DOHH2 (cell line): ENCODE results near the gene DENND1A.

Experiments used
- H3F3A ChIP-seq: fragments of 200-600 bp; sonication (generic), shearing (Covaris generic); 2 replicates; pipeline ENCODE4 v1.6.0; 2016; ENCODE audit warnings: antibody characterized with exemption, mild to moderate bottlenecking; ENCODE audit not compliant: control insufficient read depth, insufficient read depth
- H3K27ac ChIP-seq: fragments of 200-600 bp; sonication (generic); 2 replicates; pipeline ENCODE4 v1.5.1; 2014; ENCODE audit warnings: low read depth, mild to moderate bottlenecking, low read length, moderate library complexity
- H3K27me3 ChIP-seq: fragments of 200-600 bp; sonication (generic); 2 replicates; pipeline ENCODE4 v1.6.1; 2014; ENCODE audit warnings: mild to moderate bottlenecking, low read length, mixed read lengths; ENCODE audit not compliant: control insufficient read depth
- H3K36me3 ChIP-seq: fragments of 200-600 bp; sonication (generic); 2 replicates; pipeline ENCODE4 v1.6.1; 2014; ENCODE audit warnings: mild to moderate bottlenecking, low read length, moderate library complexity, mixed read lengths; ENCODE audit not compliant: control insufficient read depth
- H3K4me1 ChIP-seq: fragments of 200-600 bp; sonication (generic); 2 replicates; pipeline ENCODE4 v1.6.1; 2014; ENCODE audit warnings: mild to moderate bottlenecking, low read length, mixed read lengths; ENCODE audit not compliant: control insufficient read depth
- H3K4me2 ChIP-seq: fragments of 200-600 bp; sonication (generic); 2 replicates; pipeline ENCODE4 v1.6.0; 2014; ENCODE audit warnings: mild to moderate bottlenecking, low read length, moderate library complexity
- H3K4me3 ChIP-seq: fragments of 200-600 bp; sonication (generic); 2 replicates; pipeline ENCODE4 v1.5.1; 2014; ENCODE audit warnings: mild to moderate bottlenecking, low read length, mixed read lengths
- H3K79me2 ChIP-seq: fragments of 200-600 bp; sonication (generic); 2 replicates; pipeline ENCODE4 v1.6.1; 2014; ENCODE audit warnings: mild to moderate bottlenecking, low read length, mixed read lengths; ENCODE audit not compliant: control insufficient read depth
- H3K9me2 ChIP-seq: fragments of 200-600 bp; sonication (generic); replicated peaks from 2 replicates; pipeline ENCODE4 v1.6.1; 2014; ENCODE audit warnings: mild to moderate bottlenecking, low read length, mixed read lengths; ENCODE audit not compliant: control insufficient read depth
- H3K9me3 ChIP-seq: fragments of 200-600 bp; sonication (generic); 2 replicates; pipeline ENCODE4 v1.6.1; 2014; ENCODE audit warnings: antibody characterized with exemption, low read length, mixed read lengths; ENCODE audit not compliant: control insufficient read depth, insufficient read depth
- H4K20me1 ChIP-seq: fragments of 200-600 bp; sonication (generic); 2 replicates; pipeline ENCODE4 v1.6.0; 2014; ENCODE audit warnings: low read depth, mild to moderate bottlenecking, antibody characterized with exemption, low read length, moderate library complexity; ENCODE audit not compliant: control insufficient read depth, insufficient read depth
- EZH2phosphoT487 ChIP-seq: fragments of 200-600 bp; sonication (generic); IDR thresholded peaks from 2 replicates; pipeline ENCODE4 v1.6.1; 2017; ENCODE audit warnings: borderline replicate concordance, mild to moderate bottlenecking, antibody characterized with exemption, low read length, moderate library complexity, mixed read lengths
- TF ChIP-seq, protein P1 (sequence below): fragments of 200-600 bp; sonication (generic); IDR thresholded peaks from one replicate; pipeline ENCODE4 v1.5.1; 2014; ENCODE audit warnings: antibody characterized with exemption, mild to moderate bottlenecking, low read depth, low read length; ENCODE audit not compliant: poor library complexity, severe bottlenecking

The DENND1A gene

GRCh38 chr9:123508048-123508447 lies 421.9 kb downstream of the DENND1A start:
- TF ChIP-seq, protein P1, sequence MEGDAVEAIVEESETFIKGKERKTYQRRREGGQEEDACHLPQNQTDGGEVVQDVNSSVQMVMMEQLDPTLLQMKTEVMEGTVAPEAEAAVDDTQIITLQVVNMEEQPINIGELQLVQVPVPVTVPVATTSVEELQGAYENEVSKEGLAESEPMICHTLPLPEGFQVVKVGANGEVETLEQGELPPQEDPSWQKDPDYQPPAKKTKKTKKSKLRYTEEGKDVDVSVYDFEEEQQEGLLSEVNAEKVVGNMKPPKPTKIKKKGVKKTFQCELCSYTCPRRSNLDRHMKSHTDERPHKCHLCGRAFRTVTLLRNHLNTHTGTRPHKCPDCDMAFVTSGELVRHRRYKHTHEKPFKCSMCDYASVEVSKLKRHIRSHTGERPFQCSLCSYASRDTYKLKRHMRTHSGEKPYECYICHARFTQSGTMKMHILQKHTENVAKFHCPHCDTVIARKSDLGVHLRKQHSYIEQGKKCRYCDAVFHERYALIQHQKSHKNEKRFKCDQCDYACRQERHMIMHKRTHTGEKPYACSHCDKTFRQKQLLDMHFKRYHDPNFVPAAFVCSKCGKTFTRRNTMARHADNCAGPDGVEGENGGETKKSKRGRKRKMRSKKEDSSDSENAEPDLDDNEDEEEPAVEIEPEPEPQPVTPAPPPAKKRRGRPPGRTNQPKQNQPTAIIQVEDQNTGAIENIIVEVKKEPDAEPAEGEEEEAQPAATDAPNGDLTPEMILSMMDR, result no peak
- no peak for TF ChIP-seq EZH2phosphoT487
- Histone ChIP-seq H4K20me1 (no peaks in the 10 kb centered on the region), H3K9me2 (no peaks in the 10 kb centered on the region), H3K9me3 (no peaks in the 10 kb centered on the region), H3K27me3 (no peaks in the 10 kb centered on the region), H3K27ac (no peak overlapping the region), H3F3A (no peaks in the 10 kb centered on the region), H3K4me1 (no peaks in the 10 kb centered on the region), H3K4me2 (no peak overlapping the region), H3K4me3 (no peak overlapping the region), H3K79me2 (no peaks in the 10 kb centered on the region), H3K36me3 (no peaks in the 10 kb centered on the region)

- H3K4me2 ChIP-seq, result no peak overlapping the region
- no peaks in the 10 kb centered on the region for H3K4me1 ChIP-seq
- H3K9me2 ChIP-seq, result no peaks in the 10 kb centered on the region
- TF ChIP-seq EZH2phosphoT487, result no peak
- TF ChIP-seq, protein P1, result no peak
- H3K9me3 ChIP-seq, result no peaks in the 10 kb centered on the region
- H3K79me2 ChIP-seq, result no peaks in the 10 kb centered on the region
- no peak overlapping the region for H3K4me3 ChIP-seq
- no peaks in the 10 kb centered on the region for H3K36me3 ChIP-seq
- no peaks in the 10 kb centered on the region for H4K20me1 ChIP-seq
- H3K27ac ChIP-seq, result no peak overlapping the region
- H3K27me3 ChIP-seq, result no peaks in the 10 kb centered on the region
- H3F3A ChIP-seq, result no peaks in the 10 kb centered on the region
Observed at GRCh38 chr9:123505496-123505895, 424.4 kb downstream of the DENND1A start.

- TF ChIP-seq, protein P1, result no peak
- TF ChIP-seq EZH2phosphoT487, result no peak
- H3K27ac ChIP-seq, result no peak overlapping the region
Observed at GRCh38 chr9:123500336-123500735, 429.6 kb downstream of the DENND1A start.

DNA sequence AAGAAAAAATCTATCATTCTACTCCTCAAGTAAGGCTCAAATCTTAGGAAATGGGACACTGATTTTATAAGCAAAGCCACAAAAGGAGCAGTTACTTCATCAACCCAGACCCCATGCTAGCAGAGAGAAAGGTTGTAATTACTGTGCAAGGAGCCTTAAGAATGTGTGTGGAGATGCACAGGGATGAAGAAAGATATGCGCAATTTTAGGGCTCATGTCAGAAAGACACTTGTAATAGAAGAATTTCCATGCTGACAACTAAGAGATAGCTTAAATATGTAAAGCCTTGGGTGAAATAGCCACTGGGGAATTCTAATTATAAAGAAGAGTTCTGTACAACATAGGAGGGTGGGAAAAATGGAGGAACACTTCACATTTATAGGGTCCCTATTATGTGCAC lies 432.1 kb downstream of the DENND1A start:
- Histone ChIP-seq H3K9me3 (no peaks in the 10 kb centered on the region), H3F3A (no peaks in the 10 kb centered on the region), H3K79me2 (no peaks in the 10 kb centered on the region), H3K9me2 (no peaks in the 10 kb centered on the region), H4K20me1 (no peaks in the 10 kb centered on the region), H3K27ac (no peak overlapping the region), H3K4me2 (no peak overlapping the region), H3K4me3 (no peak overlapping the region), H3K4me1 (no peaks in the 10 kb centered on the region), H3K36me3 (no peaks in the 10 kb centered on the region), H3K27me3 (no peaks in the 10 kb centered on the region)
- TF ChIP-seq EZH2phosphoT487, result no peak
- TF ChIP-seq, protein P1, result no peak

More at GRCh38 chr9:123500336-123500735, 429.6 kb downstream of the DENND1A start:
- Histone ChIP-seq H3K9me2 (no peaks in the 10 kb centered on the region), H3K4me1 (no peaks in the 10 kb centered on the region), H3K79me2 (no peaks in the 10 kb centered on the region), H3K27me3 (no peaks in the 10 kb centered on the region), H4K20me1 (no peaks in the 10 kb centered on the region), H3K36me3 (no peaks in the 10 kb centered on the region), H3K4me2 (no peak overlapping the region), H3K9me3 (no peaks in the 10 kb centered on the region), H3K4me3 (no peak overlapping the region), H3F3A (no peaks in the 10 kb centered on the region)
